Stimulated activated CD8-positive, alpha-beta memory T cell treated with anti-CD3 and anti-CD28 coated beads, Interleukin-4, amount 100 ng/mL, for 1 hour (primary cell): ENCODE measurements around the gene SYCE3.

Source experiments
- DNase-seq, 2 donors: peaks; one replicate each; pipeline ENCODE4 v3.0.0-alpha.2; 2020; ENCODE audit warnings: low read depth in 2 of 2, low spot score in 1 of 2

Gene SYCE3

GRCh38 chr22:50503475-50504145 lies 59.1 kb downstream of the SYCE3 start:
- DNase-seq: no peak

DNA sequence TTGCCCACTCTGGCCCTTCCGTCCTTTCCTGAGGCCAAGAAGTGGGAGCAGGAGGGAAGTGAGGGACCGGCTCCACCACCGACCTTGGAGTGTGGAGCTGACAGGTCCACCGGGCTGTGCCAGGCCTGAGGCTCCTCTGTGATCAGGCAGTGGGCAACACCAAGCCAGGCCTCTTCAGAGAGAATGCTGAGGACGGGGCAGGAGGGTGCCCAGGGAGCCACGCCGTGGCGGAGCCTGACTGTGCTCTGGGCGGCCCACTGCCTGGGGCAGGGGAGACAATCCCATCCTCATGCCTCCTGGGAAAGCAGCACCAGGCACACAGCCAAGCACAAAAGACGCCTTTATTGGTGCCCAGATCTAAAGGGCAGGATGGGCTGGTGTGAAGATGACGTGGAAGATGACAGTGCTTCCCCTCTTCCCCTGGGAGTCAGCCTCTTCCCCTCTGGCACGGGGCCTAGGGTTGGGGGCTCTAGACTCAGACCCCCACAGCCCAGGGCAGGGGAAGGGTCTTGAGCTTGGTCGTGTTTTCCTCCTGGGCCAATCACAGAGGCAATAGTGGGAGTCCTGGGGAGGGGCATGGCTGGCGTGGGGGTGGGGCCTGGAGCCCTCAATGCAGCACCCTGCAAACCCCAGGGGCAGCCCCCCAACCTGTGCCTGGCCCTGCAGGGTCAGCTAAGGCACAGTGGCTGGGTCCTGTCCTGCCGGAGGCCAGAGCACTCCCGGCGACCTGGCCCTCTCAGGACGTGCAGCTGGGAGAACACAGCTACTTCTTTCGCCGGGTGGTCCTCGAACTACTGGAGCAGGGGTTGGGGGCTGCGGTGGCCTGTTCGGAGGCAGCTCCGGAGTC lies 59.9 kb downstream of the SYCE3 start:
- no peak for DNase-seq

DNA sequence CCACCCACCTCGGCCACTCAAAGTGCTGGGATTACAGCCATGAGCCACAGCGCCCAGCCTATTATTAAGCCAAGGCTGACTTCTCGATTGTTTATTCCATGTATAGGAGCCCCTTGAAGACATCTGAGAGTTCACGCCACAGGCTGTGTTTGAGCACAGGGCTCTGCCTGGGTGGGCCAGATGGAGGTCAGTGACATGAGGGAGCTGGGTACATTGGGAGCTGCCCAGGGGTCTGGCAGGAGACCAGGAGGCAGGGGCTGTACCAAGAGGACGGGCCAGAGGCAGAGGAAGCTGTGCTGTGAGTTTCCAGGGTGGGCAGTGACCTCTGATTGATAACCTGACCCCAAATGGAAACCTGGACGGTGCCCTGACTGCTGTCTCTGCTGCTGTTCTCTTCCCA lies 60.6 kb downstream of the SYCE3 start:
- no peak for DNase-seq
